Ishikawa (cell line): Measurements from ENCODE around the gene UBE2H.

Source experiments
- CEBPB ChIP-seq: IDR thresholded peaks from 2 replicates; pipeline ENCODE4 v1.6.1; 2012
- CREB1 ChIP-seq: IDR thresholded peaks from 2 replicates; pipeline ENCODE4 v1.6.1; 2012; ENCODE audit warnings: low read depth
- EGR1 ChIP-seq: IDR thresholded peaks from 2 replicates; pipeline ENCODE4 v1.6.1; 2012
- EP300 ChIP-seq: IDR thresholded peaks from 2 replicates; pipeline ENCODE4 v1.6.1; 2012; ENCODE audit warnings: borderline replicate concordance
- FOXM1 ChIP-seq: IDR thresholded peaks from 2 replicates; pipeline ENCODE4 v1.6.1; 2012; ENCODE audit warnings: low read depth, borderline replicate concordance
- MAX ChIP-seq: IDR thresholded peaks from 2 replicates; pipeline ENCODE4 v1.6.1; 2012
- NFIC ChIP-seq: IDR thresholded peaks from 2 replicates; pipeline ENCODE4 v1.6.1; 2012
- RAD21 ChIP-seq: IDR thresholded peaks from 2 replicates; pipeline ENCODE4 v1.6.1; 2012; ENCODE audit warnings: low read depth
- REST ChIP-seq: IDR thresholded peaks from 2 replicates; pipeline ENCODE4 v1.6.1; 2012; ENCODE audit warnings: low read depth, mild to moderate bottlenecking
- TAF1 ChIP-seq: IDR thresholded peaks from 2 replicates; pipeline ENCODE4 v1.6.1; 2012; ENCODE audit warnings: low read depth, mild to moderate bottlenecking
- TCF12 ChIP-seq: IDR thresholded peaks from 2 replicates; pipeline ENCODE4 v1.6.1; 2012; ENCODE audit warnings: low read depth
- TEAD4 ChIP-seq: IDR thresholded peaks from 2 replicates; pipeline ENCODE4 v1.6.1; 2012
- USF1 ChIP-seq: IDR thresholded peaks from 2 replicates; pipeline ENCODE4 v1.6.1; 2012
- YY1 ChIP-seq: IDR thresholded peaks from 2 replicates; pipeline ENCODE4 v1.6.1; 2012; ENCODE audit warnings: low read depth
- ZBTB7A ChIP-seq: IDR thresholded peaks from 2 replicates; pipeline ENCODE4 v1.6.1; 2012; ENCODE audit warnings: low read depth

The UBE2H gene

GRCh38 chr7:129911790-129912189 lies 41.0 kb downstream of the UBE2H start:
- no peak for TF ChIP-seq FOXM1
- TF ChIP-seq NFIC, result no peak

- no peak for TF ChIP-seq RAD21
- TF ChIP-seq REST, result no peak
- no peak for TF ChIP-seq TCF12
- no peak for TF ChIP-seq TAF1
- no peak for TF ChIP-seq FOXM1
- no peak for TF ChIP-seq CEBPB
- no peak for TF ChIP-seq MAX
- TF ChIP-seq EP300, result no peak
- no peak for TF ChIP-seq USF1
- TF ChIP-seq TEAD4, result no peak
- no peak for TF ChIP-seq EGR1
- TF ChIP-seq ZBTB7A, result no peak
- no peak for TF ChIP-seq NFIC
- TF ChIP-seq YY1, result no peak
- no peak for TF ChIP-seq CREB1
These were observed 43.1 kb downstream of the UBE2H start for GRCh38 chr7:129909669-129910068.

GRCh38 chr7:129908181-129908580 lies 44.6 kb downstream of the UBE2H start:
- no peak for TF ChIP-seq ZBTB7A
- TF ChIP-seq MAX, result no peak
- no peak for TF ChIP-seq FOXM1
- no peak for TF ChIP-seq EP300
- TF ChIP-seq CEBPB, result no peak
- no peak for TF ChIP-seq TCF12
- TF ChIP-seq USF1, result no peak

GRCh38 chr7:129907122-129907736 lies 45.5 kb downstream of the UBE2H start:
- no peak for TF ChIP-seq USF1
- no peak for TF ChIP-seq TAF1
- TF ChIP-seq REST, result no peak
- TF ChIP-seq CREB1, result no peak
- TF ChIP-seq ZBTB7A, result no peak

GRCh38 chr7:129906700-129907099 lies 46.1 kb downstream of the UBE2H start:
- TF ChIP-seq RAD21 (no peak), EGR1 (no peak), MAX (no peak), FOXM1 (no peak)

GRCh38 chr7:129903935-129904334 lies 48.8 kb downstream of the UBE2H start:
- TF ChIP-seq TCF12 (no peak), MAX (no peak), CREB1 (no peak), YY1 (no peak), CEBPB (no peak), NFIC (no peak), TEAD4 (no peak), RAD21 (no peak), REST (no peak), FOXM1 (no peak), USF1 (no peak)
